Transverse colon (tissue), 3 donors: ENCODE measurements around the gene C15orf62.

Experiments used
- CTCF ChIP-seq, 5 experiments: fragments of 200-600 bp in 3 of 5; fragments of 450-650 bp in 2 of 5; sonication (generic) in 3 of 5; IDR thresholded peaks; 1 replicate in 2 of 5; 2 replicates in 3 of 5; pipeline ENCODE4 v1.5.1; 2016 to 2017; ENCODE audit warnings: antibody characterized with exemption in 5 of 5, inconsistent platforms in 3 of 5, mild to moderate bottlenecking in 2 of 5, moderate library complexity in 1 of 5
- EP300 ChIP-seq: sonication (generic); formaldehyde crosslinking; IDR thresholded peaks from one replicate; pipeline ENCODE4 v1.6.1; 2017; ENCODE audit warnings: antibody characterized with exemption, low read depth
- POLR2A ChIP-seq: fragments of 450-650 bp; IDR thresholded peaks from one replicate; pipeline ENCODE4 v1.6.1; 2016; ENCODE audit warnings: antibody characterized with exemption, mild to moderate bottlenecking, moderate library complexity

DNA sequence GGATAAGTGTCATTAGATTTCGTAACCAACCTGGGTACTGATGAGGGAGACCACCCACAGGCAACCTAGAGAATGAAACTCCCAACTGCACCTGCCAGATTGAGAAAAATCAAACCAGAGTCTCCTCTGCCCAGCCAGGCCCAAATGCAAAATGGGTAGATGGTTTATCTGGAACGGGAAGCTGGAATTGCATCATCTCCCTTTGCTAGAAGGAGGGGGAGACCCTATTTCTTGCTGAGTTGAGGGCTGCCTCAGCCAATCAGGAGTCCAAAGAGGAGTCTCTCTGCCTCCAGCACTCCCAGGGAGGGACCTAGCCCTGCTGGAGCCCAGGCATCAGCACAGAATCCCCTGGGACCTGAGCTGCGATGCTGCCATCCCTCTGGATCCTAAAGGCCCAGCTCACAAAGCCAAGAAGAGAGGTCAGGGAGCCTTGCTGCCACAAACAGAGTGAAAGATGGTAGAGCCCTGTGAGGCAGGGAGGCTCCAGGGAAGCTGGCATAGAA lies 22.8 kb upstream of the C15orf62 start:
- TF ChIP-seq CTCF (IDR thresholded peaks at IDR 0.05) (no peak), POLR2A (no peak), EP300 (no peak)
